Breast epithelium (tissue), 3 donors: ENCODE measurements around the gene NLRP1.

ENCODE experiments used
- CTCF ChIP-seq, 3 donors: fragments of 450-650 bp; IDR thresholded peaks; one replicate each; pipeline ENCODE4 v1.5.1; 2016 to 2017; ENCODE audit warnings: antibody characterized with exemption in 3 of 3, mild to moderate bottlenecking in 3 of 3, moderate library complexity in 3 of 3
- POLR2A ChIP-seq: fragments of 450-650 bp; IDR thresholded peaks from one replicate; pipeline ENCODE4 v1.6.1; 2016; ENCODE audit warnings: antibody characterized with exemption, mild to moderate bottlenecking, moderate library complexity
- POLR2AphosphoS5 ChIP-seq, 3 donors: sonication (generic); formaldehyde crosslinking; IDR thresholded peaks; one replicate each; pipeline ENCODE4 v1.6.1; 2017; ENCODE audit warnings: antibody characterized with exemption in 3 of 3

GRCh38 chr17:5533486-5534315 lies 50.6 kb downstream of the NLRP1 start:
- TF ChIP-seq CTCF (IDR thresholded peaks at IDR 0.05): no peak
- TF ChIP-seq POLR2A: no peak
- no peak for TF ChIP-seq POLR2AphosphoS5 (IDR thresholded peaks at IDR 0.05)
